GM19240 (cell line): Measurements from ENCODE around the gene SMARCD1.
A peak's percentile ranks its signal among the peaks of the same experiment; 100 is the strongest.
"Not testable (repeated sequence)": the region's sequence is repeated elsewhere in the genome, so short reads cannot be mapped to it uniquely, and the experiment has no call there.

Experiments used
- DNase-seq: peaks from one replicate; pipeline ENCODE4 v3.0.0; 2011; ENCODE audit warnings: low spot score; ENCODE audit not compliant: insufficient read length

The SMARCD1 gene

DNA sequence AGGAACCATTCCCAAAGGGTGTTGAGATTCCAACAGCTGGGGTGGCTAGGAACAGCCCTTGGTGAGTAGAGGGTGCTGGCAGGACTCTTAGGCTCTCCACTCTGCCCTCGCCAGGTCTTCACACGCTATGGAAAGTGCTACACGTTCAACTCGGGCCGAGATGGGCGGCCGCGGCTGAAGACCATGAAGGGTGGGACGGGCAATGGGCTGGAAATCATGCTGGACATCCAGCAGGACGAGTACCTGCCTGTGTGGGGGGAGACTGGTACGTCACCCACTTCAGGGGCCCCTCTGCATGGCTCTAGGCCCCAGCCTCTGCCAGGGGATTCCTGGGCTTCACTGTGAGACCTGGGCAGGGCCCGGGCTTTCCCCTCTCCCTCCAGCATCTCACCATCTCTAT is 8.0 kb upstream of the SMARCD1 start:
- DNase-seq, result no peak

DNA sequence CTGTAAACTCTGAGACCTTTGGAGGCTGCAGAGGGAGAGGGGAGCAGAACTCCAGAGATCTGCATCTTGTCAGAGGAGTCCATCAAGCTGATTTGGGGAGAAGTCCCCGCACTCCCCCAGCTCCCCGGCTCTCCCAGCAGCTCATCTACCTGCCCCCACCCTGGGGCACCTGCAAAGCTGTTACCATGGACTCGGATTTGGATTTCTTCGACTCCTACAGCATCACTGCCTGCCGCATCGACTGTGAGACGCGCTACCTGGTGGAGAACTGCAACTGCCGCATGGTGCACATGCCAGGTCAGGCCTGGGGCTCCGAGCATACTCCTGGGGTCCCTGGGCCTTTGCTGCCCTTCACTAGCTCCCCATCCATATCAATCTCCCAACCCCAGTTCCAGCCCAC is 6.9 kb upstream of the SMARCD1 start:
- no peak for DNase-seq

GRCh38 chr12:50079771-50080170 is 5.4 kb upstream of the SMARCD1 start:
- no peak for DNase-seq

DNA sequence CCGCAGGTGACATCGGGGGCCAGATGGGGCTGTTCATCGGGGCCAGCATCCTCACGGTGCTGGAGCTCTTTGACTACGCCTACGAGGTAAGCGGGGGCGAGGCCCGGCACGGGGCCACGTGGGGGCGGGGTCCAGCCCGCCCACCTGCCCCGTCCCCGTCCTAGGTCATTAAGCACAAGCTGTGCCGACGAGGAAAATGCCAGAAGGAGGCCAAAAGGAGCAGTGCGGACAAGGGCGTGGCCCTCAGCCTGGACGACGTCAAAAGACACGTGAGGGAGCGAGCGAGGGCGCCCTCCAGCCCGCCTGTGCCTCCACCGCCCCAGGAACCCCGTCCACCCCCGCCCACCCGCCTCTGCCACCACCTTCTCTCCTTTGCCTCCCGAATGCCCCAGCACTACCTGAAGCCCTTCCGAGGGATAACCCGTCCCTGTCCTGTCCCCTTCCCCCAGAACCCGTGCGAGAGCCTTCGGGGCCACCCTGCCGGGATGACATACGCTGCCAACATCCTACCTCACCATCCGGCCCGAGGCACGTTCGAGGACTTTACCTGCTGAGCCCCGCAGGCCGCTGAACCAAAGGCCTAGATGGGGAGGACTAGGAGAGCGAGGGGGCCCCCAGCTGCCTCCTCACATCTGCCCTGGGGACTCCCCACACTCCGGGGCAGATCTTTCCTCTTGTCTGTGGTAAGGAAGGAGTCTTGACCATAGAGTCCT is 3.9 kb upstream of the SMARCD1 start:
- no peak for DNase-seq

DNA sequence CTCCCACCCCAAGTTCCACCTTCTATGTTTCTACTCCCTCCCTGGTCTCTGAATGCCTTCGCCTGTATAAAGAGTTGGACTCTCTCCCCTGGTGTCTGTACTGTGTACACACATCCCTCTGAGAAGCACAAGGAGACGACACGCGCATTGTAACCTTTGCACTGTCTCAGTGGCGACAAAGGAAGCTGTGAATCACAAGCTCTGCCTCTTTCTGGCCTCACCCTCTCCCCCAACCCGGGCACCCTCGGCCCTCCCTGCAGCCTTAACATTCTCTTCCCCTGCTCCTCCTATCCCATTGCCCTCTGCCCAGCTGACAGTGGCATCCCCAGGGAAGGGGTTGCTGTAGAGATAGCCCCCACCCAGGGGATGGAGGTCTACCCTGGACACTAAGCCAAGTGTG is 2.5 kb upstream of the SMARCD1 start:
- no peak for DNase-seq

- no peak for DNase-seq
Observed at GRCh38 chr12:50083301-50083700, 1.8 kb upstream of the SMARCD1 start.

DNA sequence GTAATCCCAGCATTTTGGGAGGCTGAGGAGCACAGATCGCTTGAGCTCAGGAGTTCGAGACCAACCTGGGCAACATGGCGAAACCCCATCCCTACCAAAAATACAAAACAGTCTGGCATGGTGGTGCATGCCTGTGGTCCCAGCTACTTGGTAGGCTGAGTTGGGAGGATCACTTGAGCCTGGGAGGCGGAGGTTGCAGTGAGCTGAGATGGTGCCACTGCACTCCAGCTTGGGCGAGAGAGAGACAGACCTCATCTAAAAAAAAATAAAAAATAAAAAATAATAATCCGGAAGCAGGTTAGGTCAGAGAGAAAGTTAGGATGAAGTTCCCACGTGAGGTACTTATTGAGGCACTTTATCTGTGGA is 750 bp upstream of the SMARCD1 start:
- DNase-seq, result not testable (repeated sequence)

- DNase-seq, result no peak
Observed at GRCh38 chr12:50085615-50086072, 502 bp downstream of the SMARCD1 start.

DNA sequence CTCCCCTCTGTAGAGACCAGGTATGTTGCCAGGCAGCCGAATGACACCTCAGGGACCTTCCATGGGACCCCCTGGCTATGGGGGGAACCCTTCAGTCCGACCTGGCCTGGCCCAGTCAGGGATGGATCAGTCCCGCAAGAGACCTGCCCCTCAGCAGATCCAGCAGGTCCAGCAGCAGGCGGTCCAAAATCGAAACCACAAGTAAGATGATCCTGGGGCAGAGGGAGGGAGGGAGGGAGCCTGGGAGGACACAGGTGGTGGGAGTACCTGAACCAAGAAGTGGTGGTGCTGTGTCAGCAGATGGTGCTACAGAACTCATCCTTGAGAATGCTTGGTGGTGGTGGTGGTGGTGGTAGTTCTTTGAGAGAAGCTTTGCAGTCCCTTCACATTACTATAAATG is 1.0 kb downstream of the SMARCD1 start:
- DNase-seq, result no peak

DNA sequence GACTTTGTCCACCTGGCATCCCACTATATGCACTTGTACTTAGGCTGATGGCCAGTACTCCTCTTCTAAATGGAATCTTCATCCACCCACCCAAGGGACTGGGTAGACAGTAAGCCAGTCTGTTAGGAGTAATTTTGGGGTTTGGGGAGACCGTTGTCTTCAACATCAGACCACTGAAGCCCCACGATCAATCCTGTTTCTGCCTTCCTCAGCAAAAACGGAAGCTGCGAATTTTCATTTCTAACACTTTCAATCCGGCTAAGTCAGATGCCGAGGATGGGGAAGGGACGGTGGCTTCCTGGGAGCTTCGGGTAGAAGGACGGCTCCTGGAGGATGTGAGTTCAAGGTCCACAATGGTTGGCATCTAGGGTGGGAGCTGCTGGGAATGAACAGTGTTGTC is 2.0 kb downstream of the SMARCD1 start:
- DNase-seq, result no peak

GRCh38 chr12:50087995-50088394 is 2.9 kb downstream of the SMARCD1 start:
- no peak for DNase-seq

DNA sequence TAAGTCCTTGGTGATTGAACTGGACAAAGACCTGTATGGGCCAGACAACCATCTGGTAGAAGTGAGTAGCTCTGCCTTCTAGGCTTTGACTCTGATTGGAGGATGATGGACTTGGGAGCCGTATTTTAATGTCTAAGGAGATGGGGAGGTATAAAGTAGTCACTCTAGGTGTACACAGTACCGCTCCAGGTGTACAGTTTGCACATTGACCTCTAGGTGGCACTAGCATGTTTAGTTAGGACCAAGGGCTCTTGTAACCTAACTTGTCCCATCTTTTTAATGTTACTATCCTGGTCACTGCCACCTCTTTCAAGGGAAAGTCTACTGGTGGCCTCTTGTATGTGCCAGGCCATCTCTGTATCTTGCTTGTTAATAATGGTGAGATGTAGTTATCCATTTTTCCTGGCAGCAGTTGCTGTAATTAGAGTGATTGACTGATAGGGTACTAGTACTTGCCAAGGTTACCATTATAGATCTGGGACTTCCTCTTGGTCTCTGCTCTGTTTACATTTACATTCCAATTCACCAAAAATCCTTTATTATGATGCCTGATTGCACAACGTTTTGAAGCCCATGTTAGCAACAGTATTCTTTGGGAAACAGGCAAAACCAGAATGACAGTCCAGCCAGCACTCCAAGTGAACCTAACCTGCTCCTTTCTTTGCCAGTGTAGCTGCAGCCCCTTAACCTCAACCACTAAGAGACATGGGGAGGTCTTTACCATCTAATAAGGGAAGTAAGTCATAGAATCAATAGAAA is 3.6 kb downstream of the SMARCD1 start:
- peak; percentile 56 for DNase-seq

- no peak for DNase-seq
Observed at GRCh38 chr12:50089730-50090129, 4.6 kb downstream of the SMARCD1 start.

GRCh38 chr12:50090391-50090790 is 5.2 kb downstream of the SMARCD1 start:
- no peak for DNase-seq

DNA sequence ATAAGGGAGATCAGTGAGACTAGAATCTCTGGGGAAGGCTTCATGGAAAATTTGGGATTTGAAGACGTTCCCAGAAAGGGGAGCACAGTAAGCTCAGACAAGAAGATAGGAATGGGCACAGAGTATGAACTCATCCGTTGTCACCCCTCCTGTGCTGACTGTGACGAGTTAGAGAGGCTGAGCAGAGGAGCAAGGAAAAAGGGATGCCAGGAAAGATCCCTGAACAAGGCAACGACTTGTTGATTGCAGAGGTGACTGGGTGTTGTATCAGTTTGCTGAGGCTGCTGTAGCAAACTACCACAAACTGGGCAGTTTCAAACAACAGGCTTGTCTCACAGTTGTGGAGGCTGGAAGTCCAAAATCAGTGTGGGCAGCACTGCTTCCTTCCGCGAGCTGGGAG is 12.8 kb downstream of the SMARCD1 start:
- DNase-seq, result no peak

DNA sequence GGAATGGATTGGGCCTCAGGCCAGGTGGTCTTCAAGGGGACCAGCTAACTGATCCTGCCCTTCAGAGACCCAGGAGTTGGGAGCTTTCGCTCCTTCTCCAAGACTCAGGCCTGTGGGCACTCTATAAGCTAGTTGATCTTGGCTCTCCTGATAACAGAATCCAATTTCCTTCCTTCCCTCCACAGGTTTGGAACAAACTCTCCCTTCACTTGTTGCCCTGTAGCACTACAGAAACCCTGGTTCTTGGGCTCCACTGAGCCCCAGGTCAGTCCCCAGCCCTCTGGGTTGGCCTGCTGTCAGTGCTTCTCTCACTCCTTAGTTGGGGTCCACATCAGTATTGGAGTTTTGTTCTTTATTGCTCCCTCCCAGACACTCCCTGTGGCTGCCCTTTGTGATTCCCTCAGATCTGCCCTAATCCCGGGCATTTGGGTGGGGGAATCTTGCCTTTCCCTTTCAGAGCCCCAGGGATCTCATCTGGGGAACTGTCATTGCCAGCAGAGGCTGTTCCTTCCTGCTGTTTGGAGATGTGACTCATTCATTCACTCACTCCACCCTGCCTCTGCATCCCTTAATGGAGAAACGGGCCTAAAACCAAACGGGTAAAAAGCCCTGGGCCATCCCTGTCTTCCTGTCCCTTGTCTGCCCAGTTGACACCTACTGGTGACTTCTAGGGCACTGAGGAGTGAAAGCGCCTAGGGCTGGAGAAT is 14.3 kb downstream of the SMARCD1 start:
- no peak for DNase-seq

GRCh38 chr12:50100561-50100960 is 15.4 kb downstream of the SMARCD1 start:
- DNase-seq, result no peak

DNA sequence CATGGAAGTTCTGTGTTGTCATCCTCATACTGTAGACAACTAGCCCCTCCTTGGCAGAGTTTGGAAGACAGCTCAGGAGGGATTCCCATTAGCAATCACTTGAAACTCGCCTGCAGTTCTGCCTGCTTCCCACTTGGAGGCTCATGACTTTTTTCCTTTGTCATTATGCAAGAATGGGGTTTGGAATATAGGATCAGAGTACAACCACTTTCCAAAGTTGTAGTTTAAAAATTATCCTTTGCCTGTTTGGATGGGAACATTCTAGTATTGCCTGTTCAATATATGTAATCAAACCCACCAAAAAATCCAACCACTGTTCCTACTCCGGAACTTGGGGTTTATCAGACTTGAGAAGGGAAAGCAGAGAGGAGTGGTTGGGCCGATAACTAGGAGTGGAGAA is 16.5 kb downstream of the SMARCD1 start:
- DNase-seq, result no peak

GRCh38 chr12:50102131-50102531 is 17.0 kb downstream of the SMARCD1 start:
- no peak for DNase-seq

- DNase-seq, result no peak
Observed at GRCh38 chr12:50102646-50103309, 17.6 kb downstream of the SMARCD1 start.

- no peak for DNase-seq
Observed at GRCh38 chr12:50103351-50103750, 18.2 kb downstream of the SMARCD1 start.

GRCh38 chr12:50103767-50104321 is 18.7 kb downstream of the SMARCD1 start, which contains the start of gene GPD1:
Gene GPD1, plus strand, starts transcription at chr12:50104008. Its CDS starts 43 bp downstream, at chr12:50104051.
- DNase-seq, result no peak
